H9 (cell line): ENCODE results near the gene DHX30. TPM values are rescaled to one million over a fixed set of nuclear protein-coding genes. Genes with fewer than 3 reads are reported as not detected.

Source experiments
- DNase-seq: peaks from one replicate; pipeline ENCODE4 v3.0.0-alpha.2; 2017
- H2AFZ ChIP-seq: one replicate; pipeline ENCODE4 v1.6.1; 2013; ENCODE audit warnings: mild to moderate bottlenecking, low read length, control low read depth, moderate library complexity
- H2AK5ac ChIP-seq: 2 replicates; pipeline ENCODE4 v1.6.1; 2013; ENCODE audit warnings: low read length, control low read depth, mixed read lengths; ENCODE audit not compliant: insufficient read length
- H2BK120ac ChIP-seq: one replicate; pipeline ENCODE4 v1.6.1; 2013; ENCODE audit warnings: low read depth, mild to moderate bottlenecking, low read length, control low read depth, inconsistent platforms; ENCODE audit not compliant: poor library complexity, severe bottlenecking
- H2BK12ac ChIP-seq: 2 replicates; pipeline ENCODE4 v1.6.1; 2013; ENCODE audit warnings: low read length, control low read depth, mixed read lengths, low read depth; ENCODE audit not compliant: insufficient read length
- H2BK15ac ChIP-seq: 2 replicates; pipeline ENCODE4 v1.6.1; 2013; ENCODE audit warnings: low read depth, low read length, control low read depth
- H2BK20ac ChIP-seq: one replicate; pipeline ENCODE4 v1.6.1; 2013; ENCODE audit warnings: low read depth, mild to moderate bottlenecking, low read length, control low read depth, inconsistent platforms; ENCODE audit not compliant: poor library complexity, severe bottlenecking
- H2BK5ac ChIP-seq: 2 replicates; pipeline ENCODE4 v1.6.1; 2013; ENCODE audit warnings: low read length, control low read depth, mixed read lengths; ENCODE audit not compliant: insufficient read length
- H3K14ac ChIP-seq: 2 replicates; pipeline ENCODE4 v1.6.1; 2013; ENCODE audit warnings: low read length, control low read depth; ENCODE audit not compliant: insufficient read depth
- H3K18ac ChIP-seq: 2 replicates; pipeline ENCODE4 v1.6.1; 2013; ENCODE audit warnings: low read depth, mild to moderate bottlenecking, mixed read lengths, low read length, control low read depth; ENCODE audit not compliant: insufficient read length
- H3K23ac ChIP-seq: 2 replicates; pipeline ENCODE4 v1.6.1; 2013; ENCODE audit warnings: low read length, control low read depth, mixed read lengths, low read depth; ENCODE audit not compliant: insufficient read length
- H3K23me2 ChIP-seq: 2 replicates; pipeline ENCODE4 v1.6.1; 2013; ENCODE audit warnings: low read depth, mild to moderate bottlenecking, mixed read lengths, low read length, control low read depth; ENCODE audit not compliant: insufficient read length, poor library complexity, severe bottlenecking
- H3K27ac ChIP-seq: 2 replicates; pipeline ENCODE4 v1.5.1; 2013; ENCODE audit warnings: low read length, control low read depth, mixed read lengths, low read depth; ENCODE audit not compliant: insufficient read length
- H3K27me3 ChIP-seq: 2 replicates; pipeline ENCODE4 v1.6.1; 2013; ENCODE audit warnings: low read length, control low read depth, inconsistent platforms; ENCODE audit not compliant: insufficient read depth
- H3K4ac ChIP-seq: 2 replicates; pipeline ENCODE4 v1.6.1; 2013; ENCODE audit warnings: low read depth, mild to moderate bottlenecking, control low read depth, inconsistent platforms, low read length, moderate library complexity
- H3K4me1 ChIP-seq: 2 replicates; pipeline ENCODE4 v1.6.1; 2013; ENCODE audit warnings: low read length, control low read depth, inconsistent platforms; ENCODE audit not compliant: insufficient read depth
- H3K4me2 ChIP-seq: 2 replicates; pipeline ENCODE4 v1.6.1; 2013; ENCODE audit warnings: low read length, control low read depth, mixed read lengths; ENCODE audit not compliant: insufficient read length, insufficient read depth
- H3K56ac ChIP-seq: 2 replicates; pipeline ENCODE4 v1.6.1; 2013; ENCODE audit warnings: low read depth, mild to moderate bottlenecking, mixed read lengths, low read length, control low read depth; ENCODE audit not compliant: insufficient read length
- H3K79me1 ChIP-seq: 2 replicates; pipeline ENCODE4 v1.6.1; 2013; ENCODE audit warnings: low read depth, mild to moderate bottlenecking, moderate library complexity, low read length, control low read depth, inconsistent platforms; ENCODE audit not compliant: insufficient read depth, poor library complexity, severe bottlenecking
- H3K79me2 ChIP-seq: 2 replicates; pipeline ENCODE4 v1.6.1; 2013; ENCODE audit warnings: low read length, control low read depth, inconsistent platforms; ENCODE audit not compliant: insufficient read depth
- H3K9ac ChIP-seq: 2 replicates; pipeline ENCODE4 v1.6.1; 2013; ENCODE audit warnings: low read length, control low read depth, mixed read lengths; ENCODE audit not compliant: insufficient read length; ENCODE audit errors: extremely low read depth
- H3K9me3 ChIP-seq: one replicate; pipeline ENCODE4 v1.6.1; 2013; ENCODE audit warnings: low read depth, low read length, inconsistent platforms; ENCODE audit not compliant: control insufficient read depth
- H3T11ph ChIP-seq: one replicate; pipeline ENCODE4 v1.6.1; 2013; ENCODE audit warnings: mild to moderate bottlenecking, low read length, control low read depth, inconsistent platforms
- H4K20me1 ChIP-seq: one replicate; pipeline ENCODE4 v1.6.1; 2013; ENCODE audit not compliant: control insufficient read depth, insufficient read length, insufficient read depth
- H4K5ac ChIP-seq: 2 replicates; pipeline ENCODE4 v1.6.1; 2013; ENCODE audit warnings: low read depth, mild to moderate bottlenecking, mixed read lengths, low read length, control low read depth; ENCODE audit not compliant: insufficient read length
- H4K8ac ChIP-seq: replicated peaks from 2 replicates; pipeline ENCODE4 v1.6.1; 2013; ENCODE audit warnings: low read length, control low read depth, mixed read lengths, low read depth; ENCODE audit not compliant: insufficient read length
- H4K91ac ChIP-seq: 2 replicates; pipeline ENCODE4 v1.6.1; 2013; ENCODE audit warnings: low read depth, mild to moderate bottlenecking, moderate library complexity, mixed read lengths, low read length, control low read depth; ENCODE audit not compliant: insufficient read length
- H3K27ac Mint-ChIP-seq, 3 experiments: 2 replicates in 2 of 3; 3 replicates in 1 of 3; pipeline ENCODE4 v1.8.0; 2020 to 2021; ENCODE audit warnings: mixed read lengths in 3 of 3, mild to moderate bottlenecking in 1 of 3, moderate library complexity in 1 of 3
- H3K27me3 Mint-ChIP-seq: 2 replicates; pipeline ENCODE4 v1.8.0; 2021; ENCODE audit warnings: low read depth, mild to moderate bottlenecking, moderate library complexity, mixed read lengths
- H3K36me3 Mint-ChIP-seq, 3 experiments: 2 replicates in 2 of 3; 3 replicates in 1 of 3; pipeline ENCODE4 v1.8.0; 2020 to 2021; ENCODE audit warnings: low read depth in 3 of 3, mixed read lengths in 3 of 3; ENCODE audit not compliant: insufficient read depth in 1 of 3
- H3K4me1 Mint-ChIP-seq, 2 experiments: 2 replicates each; pipeline ENCODE4 v1.8.0; 2020; ENCODE audit warnings: mixed read lengths in 2 of 2
- H3K4me3 Mint-ChIP-seq, 2 experiments: 2 replicates in 1 of 2; 3 replicates in 1 of 2; pipeline ENCODE4 v1.8.0; 2020 to 2021; ENCODE audit warnings: mild to moderate bottlenecking in 2 of 2, mixed read lengths in 2 of 2, moderate library complexity in 1 of 2
- H3K9me3 Mint-ChIP-seq, 2 experiments: 2 replicates in 1 of 2; 3 replicates in 1 of 2; pipeline ENCODE4 v1.8.0; 2020; ENCODE audit warnings: mild to moderate bottlenecking in 2 of 2, mixed read lengths in 2 of 2, moderate library complexity in 1 of 2
- CTCF ChIP-seq: fragments of 200-600 bp; sonication (generic); conservative IDR thresholded peaks from 3 replicates; pipeline ENCODE4 v1.8.0; 2021; ENCODE audit warnings: antibody characterized with exemption, mild to moderate bottlenecking
- WGBS: extraction: QIAGEN DNeasy Blood & Tissue Kit; methylation state at CpG from one replicate; pipeline ENCODE4 v1.1.7; 2013; ENCODE audit warnings: missing lambda C conversion rate, low lambda C conversion rate, mixed read lengths; ENCODE audit not compliant: insufficient read length; ENCODE audit errors: extremely low coverage; 5-methylcytosine and 5-hydroxymethylcytosine counted together
- total RNA-seq: library from RNA; stranded (reverse); gene quantifications from 2 replicates; pipeline ENCODE4 v1.2.1, GENCODE V29; 2021

The DHX30 gene
- total RNA-seq, 1 experiment from 2014 or later: 107 TPM

- Histone ChIP-seq H3K4ac (no peak overlapping the region), H3K9ac (no peak overlapping the region), H4K20me1 (no peaks in the 10 kb centered on the region), H2BK20ac (no peak overlapping the region), H4K8ac (no peak overlapping the region), H3K9me3 (no peaks in the 10 kb centered on the region), H2AK5ac (no peak overlapping the region), H2BK12ac (no peak overlapping the region), H3K27ac (no peak overlapping the region), H4K91ac (no peak overlapping the region), H3K23ac (no peak overlapping the region), H3K4me1 (no peaks in the 10 kb centered on the region), H3K18ac (no peak overlapping the region), H3K27me3 (no peaks in the 10 kb centered on the region), H3K14ac (no peak overlapping the region), H3K79me2 (peaks cover 8% of the 10 kb centered on the region; the same call in 1 of the 2 replicates), H3T11ph (no peak overlapping the region), H4K5ac (no peak overlapping the region), H3K23me2 (peaks cover 10% of the 10 kb centered on the region), H3K56ac (no peak overlapping the region), H3K79me1 (peaks cover 5% of the 10 kb centered on the region), H3K4me2 (no peak overlapping the region), H2BK120ac (no peak overlapping the region), H2AFZ (no peak overlapping the region), H2BK15ac (no peak overlapping the region), H2BK5ac (no peak overlapping the region)
- no peaks in the 10 kb centered on the region for H3K36me3 Mint-ChIP-seq
- H3K9me3 Mint-ChIP-seq: no peaks in the 10 kb centered on the region
- H3K4me3 Mint-ChIP-seq: peak overlapping the region in 1 of 2 experiments; percentile 24; a peak in 1 of 5 replicates
- no CpG with 5 or more reads among the region's 4 CpGs for WGBS
- H3K27me3 Mint-ChIP-seq: no peaks in the 10 kb centered on the region
- peak; percentile 76 for DNase-seq
- peak; percentile 73 for TF ChIP-seq CTCF
- H3K27ac Mint-ChIP-seq: peak overlapping the region; percentile 48 to 89 (median 83); a peak in 3 of 7 replicates
- H3K4me1 Mint-ChIP-seq: peaks cover 15 to 19% of the 10 kb centered on the region in 2 experiments
Observed at GRCh38 chr3:47799733-47800132, 3.2 kb upstream of the DHX30 start.
